PC-9 (cell line): ENCODE data around the gene TBCA.

Experiments
- CTCF ChIP-seq: fragments of 200-600 bp; sonication (generic); conservative IDR thresholded peaks from 2 replicates; pipeline ENCODE4 v1.6.1; 2017; ENCODE audit warnings: mixed run types, antibody characterized with exemption, mild to moderate bottlenecking, moderate library complexity
- EZH2 ChIP-seq: fragments of 200-600 bp; sonication (generic); IDR thresholded peaks from 2 replicates; pipeline ENCODE4 v1.8.0; 2017; ENCODE audit warnings: antibody characterized with exemption, low read depth

- TF ChIP-seq CTCF, result no peak
- no peak for TF ChIP-seq EZH2
These were observed 36.9 kb upstream of the TBCA start for GRCh38 chr5:77812926-77813589.
